DND-41 (cell line): ENCODE results near the gene FAM50B.

Experiments
- ATAC-seq: fragments of 200-7000 bp; cut with Tn5 transposase; 3 replicates; pipeline ENCODE4 v1.9.1; 2021; ENCODE audit warnings: low read depth; ENCODE audit not compliant: insufficient read depth
- DNase-seq: peaks from one replicate; pipeline ENCODE4 v3.0.0-alpha.2; 2020
- H2AFZ ChIP-seq: 2 replicates; pipeline ENCODE4 v1.6.0; 2012; ENCODE audit warnings: low read depth, low read length
- H3K27ac ChIP-seq: 2 replicates; pipeline ENCODE4 v1.5.1; 2012; ENCODE audit warnings: low read length, inconsistent platforms
- H3K27me3 ChIP-seq: fragments of 200-600 bp; sonication (generic); 2 replicates; pipeline ENCODE4 v1.6.0; 2012; ENCODE audit warnings: low read length, mild to moderate bottlenecking, inconsistent platforms; ENCODE audit not compliant: insufficient read depth, poor library complexity
- H3K36me3 ChIP-seq: 2 replicates; pipeline ENCODE4 v1.5.1; 2012; ENCODE audit warnings: low read length, inconsistent platforms; ENCODE audit not compliant: insufficient read depth
- H3K4me1 ChIP-seq: 2 replicates; pipeline ENCODE4 v1.5.1; 2012; ENCODE audit warnings: mild to moderate bottlenecking, low read length; ENCODE audit not compliant: insufficient read depth
- H3K4me2 ChIP-seq: 2 replicates; pipeline ENCODE4 v1.6.0; 2012; ENCODE audit warnings: mild to moderate bottlenecking, moderate library complexity, low read length, inconsistent platforms; ENCODE audit not compliant: insufficient read depth
- H3K4me3 ChIP-seq, 2 experiments: fragments of 200-600 bp in 1 of 2; shearing (Covaris generic) in 1 of 2; 2 replicates each; pipeline ENCODE4 v1.5.1; 2012 to 2016; ENCODE audit warnings: inconsistent platforms in 2 of 2, low read length in 2 of 2, mild to moderate bottlenecking in 2 of 2, low read depth in 1 of 2, moderate library complexity in 1 of 2
- H3K79me2 ChIP-seq: 2 replicates; pipeline ENCODE4 v1.6.0; 2012; ENCODE audit warnings: low read length, inconsistent platforms; ENCODE audit not compliant: insufficient read depth
- H3K9ac ChIP-seq: 2 replicates; pipeline ENCODE4 v1.6.0; 2012; ENCODE audit warnings: low read depth, mild to moderate bottlenecking, inconsistent platforms, low read length, moderate library complexity
- H3K9me3 ChIP-seq: 2 replicates; pipeline ENCODE4 v1.5.1; 2012; ENCODE audit warnings: low read length, moderate library complexity, mild to moderate bottlenecking, inconsistent platforms; ENCODE audit not compliant: insufficient read depth, severe bottlenecking
- H4K20me1 ChIP-seq: 2 replicates; pipeline ENCODE4 v1.6.0; 2012; ENCODE audit warnings: low read length; ENCODE audit not compliant: insufficient read depth
- EZH2 ChIP-seq: IDR thresholded peaks from 3 replicates; pipeline ENCODE4 v1.6.1; 2012; ENCODE audit warnings: borderline replicate concordance, low read depth, mild to moderate bottlenecking, moderate library complexity, low read length, inconsistent platforms; ENCODE audit not compliant: severe bottlenecking
- TF ChIP-seq, protein P1 (sequence below): IDR thresholded peaks from 2 replicates; pipeline ENCODE4 v1.5.1; 2012; ENCODE audit warnings: borderline replicate concordance, low read length, moderate library complexity, mild to moderate bottlenecking; ENCODE audit not compliant: poor library complexity, severe bottlenecking; ENCODE audit errors: extremely low read depth

Gene FAM50B, protein sequence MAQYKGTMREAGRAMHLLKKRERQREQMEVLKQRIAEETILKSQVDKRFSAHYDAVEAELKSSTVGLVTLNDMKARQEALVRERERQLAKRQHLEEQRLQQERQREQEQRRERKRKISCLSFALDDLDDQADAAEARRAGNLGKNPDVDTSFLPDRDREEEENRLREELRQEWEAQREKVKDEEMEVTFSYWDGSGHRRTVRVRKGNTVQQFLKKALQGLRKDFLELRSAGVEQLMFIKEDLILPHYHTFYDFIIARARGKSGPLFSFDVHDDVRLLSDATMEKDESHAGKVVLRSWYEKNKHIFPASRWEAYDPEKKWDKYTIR

DNA sequence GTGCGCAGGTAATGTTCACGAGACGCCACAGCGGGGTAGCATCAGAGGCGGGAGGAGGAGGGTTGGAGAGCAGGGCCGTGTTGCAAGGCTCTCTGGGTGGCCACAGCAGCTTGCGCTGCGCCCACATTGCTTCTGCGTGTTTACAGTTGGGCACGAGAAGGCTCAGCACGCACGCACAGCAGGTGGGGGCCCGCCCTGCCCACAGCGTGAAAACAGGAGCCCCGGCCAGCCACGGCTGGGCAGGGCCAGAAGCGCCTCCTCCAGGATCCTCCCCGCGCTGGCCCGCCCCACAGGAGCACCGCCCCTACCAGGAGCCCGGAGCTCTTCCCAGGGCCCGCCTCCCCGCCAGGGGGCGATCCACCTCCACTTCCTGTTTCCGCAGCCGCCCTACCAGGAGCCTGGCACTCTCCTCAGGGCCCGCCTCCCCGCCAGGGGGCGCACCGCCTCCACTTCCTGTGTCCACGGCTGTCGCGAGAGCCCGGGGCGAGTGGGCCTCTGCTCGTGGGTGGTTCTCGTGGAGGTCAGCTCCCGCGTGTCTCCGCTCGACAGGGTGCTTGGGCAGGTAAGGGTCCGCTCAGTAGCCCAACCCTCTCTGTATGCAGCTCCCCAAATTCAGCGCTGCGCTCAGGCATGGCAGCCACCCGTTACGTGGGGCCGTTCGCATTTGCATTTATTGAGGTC is at the start of gene FAM50B:
TSS of gene FAM50B (plus strand) at position 449 of the 681 bp plus-strand sequence. CDS start 439 bp downstream, outside the sequence.
- TF ChIP-seq EZH2: no peak
- TF ChIP-seq, protein P1, sequence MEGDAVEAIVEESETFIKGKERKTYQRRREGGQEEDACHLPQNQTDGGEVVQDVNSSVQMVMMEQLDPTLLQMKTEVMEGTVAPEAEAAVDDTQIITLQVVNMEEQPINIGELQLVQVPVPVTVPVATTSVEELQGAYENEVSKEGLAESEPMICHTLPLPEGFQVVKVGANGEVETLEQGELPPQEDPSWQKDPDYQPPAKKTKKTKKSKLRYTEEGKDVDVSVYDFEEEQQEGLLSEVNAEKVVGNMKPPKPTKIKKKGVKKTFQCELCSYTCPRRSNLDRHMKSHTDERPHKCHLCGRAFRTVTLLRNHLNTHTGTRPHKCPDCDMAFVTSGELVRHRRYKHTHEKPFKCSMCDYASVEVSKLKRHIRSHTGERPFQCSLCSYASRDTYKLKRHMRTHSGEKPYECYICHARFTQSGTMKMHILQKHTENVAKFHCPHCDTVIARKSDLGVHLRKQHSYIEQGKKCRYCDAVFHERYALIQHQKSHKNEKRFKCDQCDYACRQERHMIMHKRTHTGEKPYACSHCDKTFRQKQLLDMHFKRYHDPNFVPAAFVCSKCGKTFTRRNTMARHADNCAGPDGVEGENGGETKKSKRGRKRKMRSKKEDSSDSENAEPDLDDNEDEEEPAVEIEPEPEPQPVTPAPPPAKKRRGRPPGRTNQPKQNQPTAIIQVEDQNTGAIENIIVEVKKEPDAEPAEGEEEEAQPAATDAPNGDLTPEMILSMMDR: peak; percentile 5
- Histone ChIP-seq H4K20me1 (no peaks in the 10 kb centered on the region), H3K9me3 (no peaks in the 10 kb centered on the region), H3K9ac (no peak within 1 kb of the TSS), H3K36me3 (no peaks in the 10 kb centered on the region), H2AFZ (no peak within 1 kb of the TSS), H3K4me3 (no peak within 1 kb of the TSS), H3K79me2 (no peaks in the 10 kb centered on the region), H3K27me3 (peaks cover 4% of the 10 kb centered on the region), H3K4me1 (no peaks in the 10 kb centered on the region), H3K27ac (no peak within 1 kb of the TSS), H3K4me2 (no peak within 1 kb of the TSS)
- ATAC-seq (no peak), DNase-seq (peak; percentile 19)

DNA sequence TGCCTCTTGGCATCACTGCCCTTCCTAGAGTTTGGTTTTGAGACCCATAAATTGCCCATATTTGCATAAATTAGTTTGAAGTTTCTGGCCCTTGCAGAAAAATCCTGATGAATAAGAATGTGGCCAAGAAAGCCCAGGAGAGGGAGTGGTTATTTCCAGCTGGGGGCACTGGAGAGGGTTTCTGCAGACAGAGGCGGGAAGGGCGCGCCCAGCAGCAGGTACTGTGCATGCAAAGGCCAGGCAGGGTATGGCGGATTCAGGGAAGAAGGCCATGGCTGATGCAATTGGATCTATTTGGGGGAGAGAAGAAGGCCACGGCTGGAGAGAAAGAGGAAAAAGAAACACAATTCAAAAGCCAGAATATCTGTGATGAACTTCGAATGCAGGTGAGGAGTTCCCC is 49.5 kb upstream of the FAM50B start:
- TF ChIP-seq EZH2: no peak
- TF ChIP-seq, protein P1: no peak
- Histone ChIP-seq H3K27ac (no peak overlapping the region), H3K4me2 (no peak overlapping the region), H3K4me3 (no peak overlapping the region), H4K20me1 (no peaks in the 10 kb centered on the region), H3K79me2 (no peaks in the 10 kb centered on the region), H3K9me3 (no peaks in the 10 kb centered on the region), H3K4me1 (no peaks in the 10 kb centered on the region), H3K9ac (no peak overlapping the region), H2AFZ (no peak overlapping the region), H3K27me3 (peaks cover 20% of the 10 kb centered on the region), H3K36me3 (no peaks in the 10 kb centered on the region)
- ATAC-seq (no peak), DNase-seq (no peak)

DNA sequence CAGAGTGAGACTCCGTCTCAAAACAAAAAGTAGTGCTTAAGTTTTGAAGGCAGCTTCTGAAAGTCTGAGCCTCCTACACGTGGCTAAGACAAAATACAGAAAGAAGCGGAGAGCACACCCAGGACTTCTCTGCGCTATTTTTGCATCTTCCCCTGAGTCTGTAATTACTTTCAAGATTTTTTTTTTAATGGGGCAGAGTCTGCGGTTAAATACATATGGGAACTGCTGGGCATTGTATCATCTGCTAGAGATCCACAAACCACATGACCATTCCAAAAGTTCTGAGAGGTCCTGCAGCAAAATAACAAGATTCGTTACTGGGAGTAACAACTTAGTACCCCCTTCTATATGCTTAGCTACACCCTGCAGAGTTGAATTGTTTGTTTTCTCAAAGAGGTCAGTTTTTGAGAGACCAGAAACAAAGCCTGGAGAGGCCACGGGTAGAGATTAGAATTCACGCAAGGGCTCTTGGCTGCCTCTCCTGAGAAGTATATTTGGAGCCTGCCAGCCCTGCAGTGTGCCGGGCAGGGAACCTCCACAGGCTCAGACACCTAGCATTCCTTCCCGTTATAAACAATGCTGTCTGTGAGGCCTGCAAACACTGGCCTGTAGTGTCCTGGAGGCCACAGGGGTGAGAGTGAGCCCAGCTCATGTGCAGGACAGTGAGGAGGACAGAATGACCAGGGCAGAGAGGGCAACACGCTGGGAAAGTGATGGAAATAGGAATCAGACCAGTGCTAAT is 48.2 kb upstream of the FAM50B start:
- H3K27me3 ChIP-seq: peaks cover 20% of the 10 kb centered on the region
- no peak overlapping the region for H3K4me2 ChIP-seq
- no peak overlapping the region for H3K27ac ChIP-seq
- no peaks in the 10 kb centered on the region for H3K79me2 ChIP-seq
- H4K20me1 ChIP-seq: no peaks in the 10 kb centered on the region
- H2AFZ ChIP-seq: no peak overlapping the region
- DNase-seq: no peak
- TF ChIP-seq, protein P1: no peak
- TF ChIP-seq EZH2: no peak
- H3K36me3 ChIP-seq: no peaks in the 10 kb centered on the region
- no peaks in the 10 kb centered on the region for H3K4me1 ChIP-seq
- no peaks in the 10 kb centered on the region for H3K9me3 ChIP-seq
- no peak overlapping the region for H3K9ac ChIP-seq
- H3K4me3 ChIP-seq: no peak overlapping the region
- ATAC-seq: no peak
